Stomach (tissue), 4 donors: ENCODE results near the gene CD2AP.

ENCODE experiments used
- CTCF ChIP-seq, 7 experiments: fragments of 450-650 bp in 4 of 7; fragments of 200-600 bp in 3 of 7; sonication (generic) in 3 of 7; IDR thresholded peaks; one replicate each; pipeline ENCODE4 v1.5.1; 2016 to 2019; ENCODE audit warnings: antibody characterized with exemption in 7 of 7, control low read depth in 2 of 7, mild to moderate bottlenecking in 1 of 7
- EP300 ChIP-seq: sonication (generic); formaldehyde crosslinking; IDR thresholded peaks from one replicate; pipeline ENCODE4 v1.6.1; 2017; ENCODE audit warnings: antibody characterized with exemption
- POLR2A ChIP-seq, 4 donors: fragments of 450-650 bp; IDR thresholded peaks; one replicate each; pipeline ENCODE4 v1.6.1; 2016; ENCODE audit warnings: antibody characterized with exemption in 4 of 4, control low read depth in 2 of 4, mild to moderate bottlenecking in 1 of 4, moderate library complexity in 1 of 4
- POLR2AphosphoS5 ChIP-seq, 3 donors: sonication (generic); formaldehyde crosslinking; IDR thresholded peaks; one replicate each; pipeline ENCODE4 v1.6.1; 2016; ENCODE audit warnings: antibody characterized with exemption in 3 of 3

- peak in 5 of 7 experiments; percentile 6 to 69 (median 57) for TF ChIP-seq CTCF (IDR thresholded peaks at IDR 0.05)
- TF ChIP-seq POLR2AphosphoS5 (IDR thresholded peaks at IDR 0.05): no peak
- no peak for TF ChIP-seq POLR2A (IDR thresholded peaks at IDR 0.05)
- no peak for TF ChIP-seq EP300
These were observed 153.7 kb downstream of the CD2AP start for GRCh38 chr6:47631269-47631772.
